Right atrium auricular region (tissue), 2 donors: ENCODE measurements around the gene CAB39. TPM values are rescaled to one million over a fixed set of nuclear protein-coding genes. Genes with fewer than 3 reads are reported as not detected.

Experiments used
- DNase-seq: peaks from one replicate; pipeline ENCODE4 v3.0.0-alpha.2; 2019; ENCODE audit warnings: low spot score
- H3K27ac ChIP-seq, 2 donors: fragments of 200-600 bp; sonication (generic); 1 replicate in 1 of 2; 2 replicates in 1 of 2; pipeline ENCODE4 v1.5.1; 2016 to 2019
- H3K27me3 ChIP-seq, 2 donors: fragments of 200-600 bp; sonication (generic); one replicate each; pipeline versions ENCODE4 v1.5.1 to v1.6.0; 2017 to 2019
- H3K36me3 ChIP-seq: fragments of 200-600 bp; sonication (generic); one replicate; pipeline ENCODE4 v1.5.1; 2016
- H3K4me1 ChIP-seq, 2 donors: fragments of 200-600 bp; sonication (generic); one replicate each; pipeline versions ENCODE4 v1.5.1 to v1.6.0; 2017 to 2019
- H3K4me3 ChIP-seq, 2 donors: fragments of 200-600 bp; sonication (generic); 1 replicate in 1 of 2; 2 replicates in 1 of 2; pipeline ENCODE4 v1.5.1; 2017 to 2019; ENCODE audit warnings: mild to moderate bottlenecking in 1 of 2, moderate library complexity in 1 of 2
- H3K9me3 ChIP-seq, 2 donors: fragments of 200-600 bp; sonication (generic); one replicate each; pipeline ENCODE4 v1.5.1; 2019
- total RNA-seq, 2 donors: library from RNA; depleted of rRNA; stranded (reverse); fragments of >200 nt; gene quantifications; one replicate each; pipeline ENCODE4 v1.1.0, GENCODE V29; 2016
- TF ChIP-seq, protein P1 (sequence below), 2 donors: fragments of 200-600 bp; sonication (generic); IDR thresholded peaks; one replicate each; pipeline ENCODE4 v1.5.1; 2019; ENCODE audit warnings: antibody characterized with exemption in 2 of 2

The CAB39 gene
- total RNA-seq, 2 donors from 2014 or later: 66.1 to 81.5 TPM

DNA sequence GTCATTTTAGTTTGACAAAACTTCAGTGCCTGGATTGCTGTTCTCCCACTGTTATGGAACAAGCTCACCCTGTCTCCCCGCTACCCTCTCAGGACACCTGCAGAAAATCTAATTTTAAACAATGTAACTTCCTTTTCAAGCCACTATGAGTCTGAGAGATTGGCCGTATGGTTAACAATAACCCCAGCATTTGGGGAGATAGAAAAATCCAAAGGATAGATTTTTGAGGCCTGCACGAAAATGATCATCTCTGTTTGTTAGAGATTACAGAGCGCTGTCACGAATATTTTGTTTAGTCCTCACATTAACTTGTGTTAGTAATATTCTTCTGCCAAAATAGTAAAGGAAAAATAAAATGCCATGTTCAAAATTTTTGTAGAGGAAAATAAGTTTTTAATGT is 24.7 kb downstream of the CAB39 start:
- Histone ChIP-seq H3K27me3 (no peaks in the 10 kb centered on the region), H3K27ac (no peak overlapping the region)

DNA sequence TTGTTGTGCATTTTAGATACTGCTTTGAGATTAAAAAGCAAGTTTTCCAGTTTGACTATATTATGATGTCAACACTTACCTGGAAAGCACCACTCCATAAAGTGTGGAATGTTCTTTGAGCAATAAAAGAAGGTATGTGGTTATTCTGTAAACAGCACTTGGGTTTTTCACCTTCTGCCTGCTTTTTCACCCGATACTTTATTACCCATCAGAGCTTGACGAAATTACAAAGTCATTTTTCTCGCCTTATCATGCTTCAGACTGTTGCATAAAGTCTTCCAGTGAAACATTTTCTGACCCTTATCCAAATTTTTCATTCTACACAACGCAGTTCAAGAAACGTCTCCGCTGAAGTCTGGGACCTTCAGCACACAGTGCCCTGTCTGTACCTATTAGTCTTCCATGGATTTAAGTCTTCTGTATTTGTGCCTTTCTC is 25.2 kb downstream of the CAB39 start:
- no peak for DNase-seq
- Histone ChIP-seq H3K4me3 (no peak overlapping the region), H3K36me3 (no peaks in the 10 kb centered on the region), H3K27ac (peak overlapping the region in 1 of 2 donors; percentile 29), H3K4me1 (peaks cover 0 to 38% of the 10 kb centered on the region in 2 donors), H3K9me3 (no peaks in the 10 kb centered on the region), H3K27me3 (no peaks in the 10 kb centered on the region)
- TF ChIP-seq, protein P1, sequence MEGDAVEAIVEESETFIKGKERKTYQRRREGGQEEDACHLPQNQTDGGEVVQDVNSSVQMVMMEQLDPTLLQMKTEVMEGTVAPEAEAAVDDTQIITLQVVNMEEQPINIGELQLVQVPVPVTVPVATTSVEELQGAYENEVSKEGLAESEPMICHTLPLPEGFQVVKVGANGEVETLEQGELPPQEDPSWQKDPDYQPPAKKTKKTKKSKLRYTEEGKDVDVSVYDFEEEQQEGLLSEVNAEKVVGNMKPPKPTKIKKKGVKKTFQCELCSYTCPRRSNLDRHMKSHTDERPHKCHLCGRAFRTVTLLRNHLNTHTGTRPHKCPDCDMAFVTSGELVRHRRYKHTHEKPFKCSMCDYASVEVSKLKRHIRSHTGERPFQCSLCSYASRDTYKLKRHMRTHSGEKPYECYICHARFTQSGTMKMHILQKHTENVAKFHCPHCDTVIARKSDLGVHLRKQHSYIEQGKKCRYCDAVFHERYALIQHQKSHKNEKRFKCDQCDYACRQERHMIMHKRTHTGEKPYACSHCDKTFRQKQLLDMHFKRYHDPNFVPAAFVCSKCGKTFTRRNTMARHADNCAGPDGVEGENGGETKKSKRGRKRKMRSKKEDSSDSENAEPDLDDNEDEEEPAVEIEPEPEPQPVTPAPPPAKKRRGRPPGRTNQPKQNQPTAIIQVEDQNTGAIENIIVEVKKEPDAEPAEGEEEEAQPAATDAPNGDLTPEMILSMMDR (IDR thresholded peaks at IDR 0.05): no peak

More for the DNA sequence above, 24.7 kb downstream of the CAB39 start:
- no peaks in the 10 kb centered on the region for H3K36me3 ChIP-seq
- no peaks in the 10 kb centered on the region for H3K9me3 ChIP-seq
- DNase-seq: no peak
- H3K4me3 ChIP-seq: no peak overlapping the region
- TF ChIP-seq, protein P1 (IDR thresholded peaks at IDR 0.05): no peak
- peaks cover 0 to 38% of the 10 kb centered on the region in 2 donors for H3K4me1 ChIP-seq

DNA sequence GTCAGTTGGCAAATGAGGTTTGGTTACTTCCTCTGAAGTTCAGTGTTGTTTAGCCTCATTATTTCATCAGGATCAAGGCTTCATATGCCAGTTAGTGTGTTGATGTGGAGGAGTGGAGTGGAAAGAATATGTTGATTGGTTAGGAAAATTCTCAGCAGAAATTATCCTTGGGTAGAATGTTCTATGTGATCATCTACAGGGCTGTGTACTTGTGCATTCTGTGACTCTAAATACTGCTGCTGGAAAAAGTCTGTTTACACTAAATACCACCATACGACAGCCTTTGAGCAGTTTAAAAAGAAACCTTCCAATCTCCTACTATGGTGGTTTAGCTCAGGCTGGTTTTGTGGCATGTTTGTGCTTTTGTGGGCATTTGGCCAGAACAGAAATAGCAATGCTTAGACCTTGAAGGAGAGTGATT is 25.8 kb downstream of the CAB39 start:
- peak overlapping the region in 1 of 2 donors; percentile 29 for H3K27ac ChIP-seq
- H3K27me3 ChIP-seq: no peaks in the 10 kb centered on the region
- H3K4me1 ChIP-seq: peaks cover 0 to 38% of the 10 kb centered on the region in 2 donors
- no peak overlapping the region for H3K4me3 ChIP-seq
- H3K36me3 ChIP-seq: no peaks in the 10 kb centered on the region
- DNase-seq: no peak
- H3K9me3 ChIP-seq: no peaks in the 10 kb centered on the region
- TF ChIP-seq, protein P1 (IDR thresholded peaks at IDR 0.05): no peak

DNA sequence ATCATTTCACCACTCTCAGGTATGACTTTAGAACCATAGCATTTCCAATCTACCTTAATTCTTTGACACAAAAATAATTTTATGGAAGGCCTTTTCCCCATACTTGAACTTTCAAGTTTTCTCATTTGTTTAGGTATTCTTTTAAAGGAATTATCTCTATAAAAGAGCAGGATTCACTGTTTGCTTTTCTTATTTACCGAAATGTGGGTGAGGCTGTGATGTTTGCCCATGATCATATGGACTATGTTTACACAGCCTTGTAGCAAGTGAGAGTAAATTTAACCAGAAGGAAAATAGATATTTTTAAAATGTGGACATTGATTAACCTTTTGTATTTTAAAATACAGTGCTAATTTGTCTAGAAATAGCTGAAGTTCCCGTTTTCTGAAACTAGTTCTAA is 26.3 kb downstream of the CAB39 start:
- TF ChIP-seq, protein P1 (IDR thresholded peaks at IDR 0.05): no peak
- Histone ChIP-seq H3K4me1 (peaks cover 0 to 38% of the 10 kb centered on the region in 2 donors), H3K27ac (peak overlapping the region in 1 of 2 donors; percentile 29), H3K27me3 (no peaks in the 10 kb centered on the region), H3K4me3 (no peak overlapping the region), H3K36me3 (no peaks in the 10 kb centered on the region), H3K9me3 (no peaks in the 10 kb centered on the region)
- DNase-seq: no peak

DNA sequence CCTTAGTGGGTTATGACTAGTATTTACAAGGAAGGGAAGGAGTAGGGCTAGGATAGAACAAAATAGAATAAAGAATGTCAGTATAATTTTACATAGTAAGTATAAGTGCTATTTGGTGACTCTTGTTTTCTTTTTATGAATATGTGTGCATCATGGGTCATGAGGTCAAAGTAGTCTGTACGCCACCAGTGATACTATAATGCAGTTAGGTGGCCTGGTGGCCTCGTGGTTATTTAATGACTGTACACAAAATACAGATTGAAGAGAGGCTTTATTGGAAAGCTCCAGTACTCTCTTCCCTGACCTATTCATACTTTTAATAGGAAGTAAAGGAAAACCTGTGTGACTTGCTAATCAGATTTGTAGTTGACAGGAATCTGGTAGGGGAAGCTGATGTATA is 27.3 kb downstream of the CAB39 start:
- no peak for DNase-seq

More for the DNA sequence above, 27.3 kb downstream of the CAB39 start:
- no peaks in the 10 kb centered on the region for H3K36me3 ChIP-seq
- no peaks in the 10 kb centered on the region for H3K27me3 ChIP-seq
- H3K4me3 ChIP-seq: no peak overlapping the region
- H3K9me3 ChIP-seq: no peaks in the 10 kb centered on the region
- H3K4me1 ChIP-seq: peaks cover 0 to 32% of the 10 kb centered on the region in 2 donors
- H3K27ac ChIP-seq: no peak overlapping the region
- TF ChIP-seq, protein P1 (IDR thresholded peaks at IDR 0.05): no peak
